ENCODE results near the gene SRL.

SRL gene

GRCh38 chr16:4140652-4141051 is 101.2 kb downstream of the SRL start:
- TF ChIP-seq L3MBTL2 (conservative IDR thresholded peaks at IDR 0.05) (peak; percentile 87), HDGF (IDR thresholded peaks at IDR 0.05; ENCODE audit: borderline replicate concordance) (no peak), CTBP1 (IDR thresholded peaks at IDR 0.05; ENCODE audit: borderline replicate concordance) (no peak), FOXK2 (IDR thresholded peaks at IDR 0.05) (no peak), ZNF384 (IDR thresholded peaks at IDR 0.05) (no peak), TARDBP (IDR thresholded peaks at IDR 0.05) (no peak), NFRKB (IDR thresholded peaks at IDR 0.05) (no peak), BHLHE40 (IDR thresholded peaks at IDR 0.05; ENCODE audit: borderline replicate concordance) (no peak), ELF4 (IDR thresholded peaks at IDR 0.05) (no peak), FOXA1 (IDR thresholded peaks at IDR 0.05) (no peak), SP1 (IDR thresholded peaks at IDR 0.05) (no peak), SUZ12 (IDR thresholded peaks at IDR 0.05) (no peak)
- TF ChIP-seq, protein P1, sequence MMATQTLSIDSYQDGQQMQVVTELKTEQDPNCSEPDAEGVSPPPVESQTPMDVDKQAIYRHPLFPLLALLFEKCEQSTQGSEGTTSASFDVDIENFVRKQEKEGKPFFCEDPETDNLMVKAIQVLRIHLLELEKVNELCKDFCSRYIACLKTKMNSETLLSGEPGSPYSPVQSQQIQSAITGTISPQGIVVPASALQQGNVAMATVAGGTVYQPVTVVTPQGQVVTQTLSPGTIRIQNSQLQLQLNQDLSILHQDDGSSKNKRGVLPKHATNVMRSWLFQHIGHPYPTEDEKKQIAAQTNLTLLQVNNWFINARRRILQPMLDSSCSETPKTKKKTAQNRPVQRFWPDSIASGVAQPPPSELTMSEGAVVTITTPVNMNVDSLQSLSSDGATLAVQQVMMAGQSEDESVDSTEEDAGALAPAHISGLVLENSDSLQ (IDR thresholded peaks at IDR 0.05): 0 out of 2 replicates have a peak, but pooled peaks have one; percentile 22
- no peak for DNase-seq (ENCODE audit: extremely low spot score)
- ChIA-PET POLR2A (no interaction called here), CTCF (interaction anchor here (0.6 kb wide), 1 partner anchor 113 kb away, joined by 3 read pairs; no protein-coding TSS in a partner anchor)

DNA sequence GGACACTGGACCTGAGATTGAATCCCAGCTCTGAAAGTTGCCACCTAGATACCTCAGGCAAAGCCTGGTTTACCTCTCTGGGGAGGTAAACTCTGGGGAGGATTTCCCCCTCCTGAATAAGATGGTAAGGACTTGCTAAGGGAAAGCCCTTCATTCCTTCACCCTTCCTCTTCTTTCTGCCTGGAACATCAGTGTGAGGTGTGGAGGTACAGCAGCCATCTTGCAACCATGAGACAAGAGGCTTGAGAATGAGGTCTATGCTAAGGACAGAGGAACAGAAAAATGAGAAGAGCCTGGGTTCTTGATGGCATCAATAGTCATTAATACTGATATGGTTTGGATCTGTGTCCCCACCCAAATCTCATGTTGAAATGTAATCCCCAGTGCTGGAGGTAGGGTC is 101.9 kb downstream of the SRL start:
- CTCF ChIA-PET: no interaction called here
- POLR2A ChIA-PET: no interaction called here
- TF ChIP-seq FOXM1 (IDR thresholded peaks at IDR 0.05; ENCODE audit: borderline replicate concordance) (no peak), BHLHE40 (IDR thresholded peaks at IDR 0.05; ENCODE audit: borderline replicate concordance) (no peak), HDGF (IDR thresholded peaks at IDR 0.05; ENCODE audit: borderline replicate concordance) (no peak), TARDBP (IDR thresholded peaks at IDR 0.05) (no peak), CTBP1 (IDR thresholded peaks at IDR 0.05; ENCODE audit: borderline replicate concordance) (no peak), L3MBTL2 (conservative IDR thresholded peaks at IDR 0.05) (no peak), ELF4 (IDR thresholded peaks at IDR 0.05) (no peak), ARNT (IDR thresholded peaks at IDR 0.05) (no peak), ZNF384 (IDR thresholded peaks at IDR 0.05) (no peak), SP1 (IDR thresholded peaks at IDR 0.05) (no peak), NFRKB (IDR thresholded peaks at IDR 0.05) (no peak), FOXK2 (IDR thresholded peaks at IDR 0.05) (no peak), FOXA1 (IDR thresholded peaks at IDR 0.05) (no peak), SUZ12 (IDR thresholded peaks at IDR 0.05) (no peak), LEF1 (IDR thresholded peaks at IDR 0.05; ENCODE audit: borderline replicate concordance) (no peak)
- TF ChIP-seq, protein P1 (IDR thresholded peaks at IDR 0.05): no peak
- no peak for DNase-seq (ENCODE audit: extremely low spot score)
